HG03442 (cell line): Measurements from ENCODE around the gene MLIP.

Source experiments
- ATAC-seq: cut with Tn5 transposase; IDR thresholded peaks from one replicate; pipeline ENCODE4 v1.9.1; 2021; ENCODE audit warnings: mild to moderate bottlenecking, moderate library complexity; ENCODE audit not compliant: unreplicated experiment

MLIP gene

GRCh38 chr6:54266400-54266923, 155.2 kb downstream of the MLIP start:
- no peak for ATAC-seq

DNA sequence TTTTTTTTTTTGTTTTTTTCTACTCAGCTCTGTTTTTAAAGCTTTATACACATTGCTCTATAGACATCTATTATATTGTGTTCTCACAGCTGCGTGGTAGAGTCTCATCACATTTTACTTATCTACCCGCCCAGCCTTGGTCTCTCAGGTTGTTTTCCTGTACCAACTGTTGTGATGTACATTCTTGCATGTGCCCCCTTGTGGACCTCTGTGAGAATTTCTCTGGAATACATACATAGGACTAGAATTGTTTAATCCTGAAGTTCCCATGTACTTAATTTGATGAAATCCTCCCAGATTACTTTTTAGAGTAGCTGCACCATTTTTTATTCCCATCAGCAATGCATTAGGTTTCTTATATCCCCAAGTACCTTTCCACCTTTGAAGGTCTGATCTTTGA, 156.6 kb downstream of the MLIP start:
- ATAC-seq: peak; percentile 66

DNA sequence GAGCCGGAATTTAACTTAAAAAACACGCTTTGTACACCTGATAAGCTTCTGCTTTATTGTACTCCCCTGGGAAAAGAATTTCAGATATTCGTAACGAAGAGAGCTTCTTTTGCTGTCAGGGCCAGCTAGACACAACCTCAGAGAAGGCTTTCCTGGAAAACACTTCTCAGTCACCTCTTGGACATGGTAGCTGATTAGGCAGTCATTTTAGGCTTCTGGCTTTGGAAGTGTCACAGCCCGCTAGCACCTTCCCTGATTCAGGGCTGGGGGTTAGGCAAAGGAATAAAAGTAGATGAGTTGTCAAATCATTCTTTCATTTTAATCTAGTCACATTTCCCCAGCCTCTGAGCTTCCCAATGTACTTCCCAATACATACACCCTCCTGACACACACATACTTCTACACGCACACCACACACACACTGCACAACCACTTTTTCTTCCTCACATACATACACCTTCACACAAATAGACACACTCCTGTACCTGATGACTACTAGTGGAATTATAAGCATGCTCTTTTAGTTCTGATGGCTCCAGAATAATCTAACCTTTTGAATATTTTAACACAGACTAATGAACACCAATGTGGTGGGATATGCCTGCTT, 162.1 kb downstream of the MLIP start:
- ATAC-seq: no peak

DNA sequence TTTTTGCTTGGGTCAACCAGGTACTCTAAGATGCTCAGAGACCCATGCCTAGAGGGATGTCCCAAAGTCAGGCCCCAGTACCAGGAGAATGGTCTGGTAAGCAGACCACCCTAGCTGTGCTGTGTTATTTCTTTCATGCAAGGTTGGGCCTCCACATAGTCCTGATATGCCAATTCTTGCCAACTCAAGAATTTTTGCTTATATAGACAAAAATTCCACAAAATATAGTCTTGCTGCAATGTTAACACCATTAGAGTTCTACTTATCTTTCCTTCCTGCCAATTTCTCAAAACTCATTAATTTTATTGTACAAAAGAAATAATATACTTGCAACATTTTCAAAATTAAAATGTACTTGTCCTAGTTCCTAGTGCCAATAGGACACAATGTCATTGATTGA, 163.1 kb downstream of the MLIP start:
- ATAC-seq: no peak

DNA sequence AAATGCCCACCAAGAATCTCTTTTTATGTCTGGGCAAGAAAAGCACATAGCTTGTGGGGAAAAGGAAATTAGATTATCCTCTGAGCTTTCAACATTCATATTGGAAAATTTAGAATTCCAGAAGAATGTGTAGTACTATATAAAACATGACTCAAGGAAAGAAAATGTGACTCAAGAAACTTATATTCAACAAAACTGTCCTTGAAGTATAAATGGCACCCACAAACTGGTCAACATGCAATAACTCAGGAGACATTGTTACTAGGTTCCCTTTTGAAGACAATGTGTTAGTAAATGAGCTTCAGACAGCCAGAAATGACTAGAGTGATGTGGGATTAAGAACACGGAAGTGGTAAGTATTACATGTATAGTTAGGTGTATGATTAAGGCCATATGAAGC, 170.9 kb downstream of the MLIP start:
- ATAC-seq: no peak

DNA sequence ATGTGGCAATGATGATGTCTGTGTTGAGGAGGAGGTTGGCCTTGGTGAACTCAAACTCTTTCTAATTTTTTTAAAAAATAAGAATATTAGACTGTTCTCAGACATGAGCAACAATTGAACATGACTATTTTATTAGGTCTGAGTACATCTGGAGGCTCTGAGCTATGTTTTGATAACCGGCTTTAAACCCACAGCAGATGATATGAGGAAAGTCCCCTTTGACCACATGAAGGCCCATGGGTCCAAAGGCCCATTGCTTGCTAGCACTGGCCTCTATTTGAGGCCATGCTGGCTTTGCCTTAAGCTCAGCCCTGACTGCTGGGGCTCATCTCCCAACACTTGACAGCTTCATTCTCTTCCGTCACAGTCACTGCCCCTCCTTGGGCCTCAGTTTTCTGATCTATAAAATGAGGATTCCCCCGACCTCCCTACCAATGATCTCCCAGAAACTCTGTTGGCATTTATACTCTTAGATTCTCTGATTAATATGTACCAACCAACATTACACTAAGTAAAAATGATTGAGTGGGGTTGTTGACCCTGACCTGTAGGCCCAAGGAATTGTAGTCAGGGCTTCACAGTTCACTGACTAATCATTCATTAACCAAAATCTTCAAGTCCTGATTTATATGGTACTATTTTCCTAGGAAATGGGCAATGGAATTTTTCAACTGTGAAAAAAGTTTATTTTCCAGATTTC, 173.1 kb downstream of the MLIP start:
- no peak for ATAC-seq

DNA sequence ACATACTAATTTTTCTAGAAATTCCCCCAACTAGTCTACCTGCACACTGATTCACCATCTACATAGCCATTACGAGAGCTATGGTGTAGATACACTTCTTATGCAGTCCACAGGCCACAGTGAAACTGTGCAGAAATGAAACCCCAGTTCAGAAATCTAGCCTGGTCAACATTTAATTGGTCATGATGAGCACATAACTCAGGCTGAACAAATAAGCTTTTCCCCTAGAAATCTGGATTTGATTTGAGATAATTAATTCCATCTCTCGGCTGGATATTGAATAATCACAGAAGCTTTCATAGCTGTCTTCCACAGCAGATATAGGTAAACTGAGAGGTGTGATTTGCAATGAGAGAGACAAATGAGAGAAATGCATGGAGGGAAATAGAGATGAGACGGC, 174.4 kb downstream of the MLIP start:
- ATAC-seq: no peak

DNA sequence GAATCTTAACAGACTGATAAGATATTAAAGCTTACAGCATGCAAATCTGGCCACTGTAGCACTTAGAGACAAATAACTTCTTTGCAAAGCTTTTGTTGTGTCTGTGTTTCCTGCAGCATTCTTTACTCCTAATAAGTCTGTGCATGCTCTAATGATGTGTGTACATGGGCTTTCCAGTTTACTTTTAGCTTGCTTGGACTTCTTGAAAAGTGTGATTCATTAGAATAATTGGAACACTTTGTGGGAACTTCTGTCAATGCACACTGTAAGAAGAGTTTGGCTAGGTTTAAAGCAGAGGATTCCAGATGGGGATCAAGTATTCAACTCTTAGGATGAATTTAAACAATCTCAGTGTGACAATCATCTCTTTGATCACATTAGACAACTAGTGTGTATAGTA, 174.9 kb downstream of the MLIP start:
- no peak for ATAC-seq

- ATAC-seq: no peak
These were observed 177.2 kb downstream of the MLIP start for GRCh38 chr6:54288474-54288873.

- ATAC-seq: no peak
These were observed 178.2 kb downstream of the MLIP start for GRCh38 chr6:54289426-54289825.

GRCh38 chr6:54291146-54291545, 179.9 kb downstream of the MLIP start:
- ATAC-seq: peak; percentile 57

- peak; percentile 92 for ATAC-seq
These were observed 180.5 kb downstream of the MLIP start for GRCh38 chr6:54291738-54292137.

- ATAC-seq: no peak
These were observed 183.8 kb downstream of the MLIP start for GRCh38 chr6:54294965-54295532.

DNA sequence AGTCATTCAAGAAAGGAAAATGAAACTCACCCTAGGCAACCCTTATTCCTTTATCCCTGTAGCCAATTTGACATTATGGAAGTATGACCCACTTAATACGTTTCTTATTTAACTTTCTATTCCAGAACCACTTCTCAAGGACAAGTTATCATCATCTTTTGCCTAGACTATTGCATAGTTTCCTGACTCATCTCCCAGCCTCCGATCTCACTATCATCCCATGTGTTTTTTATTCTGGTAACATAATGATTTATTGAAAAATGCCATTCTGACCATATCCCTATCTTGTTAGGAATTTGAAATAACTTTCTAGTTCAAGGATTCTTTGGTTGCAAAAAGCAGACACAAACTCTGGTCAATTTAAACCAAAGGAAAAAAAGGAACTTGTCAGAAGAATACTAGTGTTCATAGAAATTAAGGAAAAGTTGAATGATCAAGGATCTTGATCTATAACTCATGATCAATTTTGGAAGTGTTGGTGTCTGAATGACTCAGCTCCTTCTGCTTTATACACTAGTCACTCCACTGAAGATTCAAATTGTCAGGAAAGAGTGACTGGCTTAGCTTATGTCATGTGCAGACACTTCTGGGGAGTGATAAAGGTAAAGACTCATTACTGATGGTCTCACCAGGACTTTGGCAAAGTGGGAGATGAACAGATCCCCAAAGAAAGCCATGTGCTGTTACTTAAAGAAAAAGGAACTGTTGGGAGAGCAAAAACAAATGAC, 188.5 kb downstream of the MLIP start:
- ATAC-seq: no peak

- ATAC-seq: no peak
These were observed 190.5 kb downstream of the MLIP start for GRCh38 chr6:54301770-54302169.

- no peak for ATAC-seq
These were observed 196.2 kb downstream of the MLIP start for GRCh38 chr6:54307439-54307910.

GRCh38 chr6:54308289-54308985, 197.2 kb downstream of the MLIP start, which contains the start of gene TINAG:
Gene TINAG, plus strand, starts transcription at chr6:54308441. Its CDS starts 110 bp downstream, at chr6:54308551.
- no peak for ATAC-seq

GRCh38 chr6:54308986-54309315, 197.7 kb downstream of the MLIP start:
- ATAC-seq: no peak

DNA sequence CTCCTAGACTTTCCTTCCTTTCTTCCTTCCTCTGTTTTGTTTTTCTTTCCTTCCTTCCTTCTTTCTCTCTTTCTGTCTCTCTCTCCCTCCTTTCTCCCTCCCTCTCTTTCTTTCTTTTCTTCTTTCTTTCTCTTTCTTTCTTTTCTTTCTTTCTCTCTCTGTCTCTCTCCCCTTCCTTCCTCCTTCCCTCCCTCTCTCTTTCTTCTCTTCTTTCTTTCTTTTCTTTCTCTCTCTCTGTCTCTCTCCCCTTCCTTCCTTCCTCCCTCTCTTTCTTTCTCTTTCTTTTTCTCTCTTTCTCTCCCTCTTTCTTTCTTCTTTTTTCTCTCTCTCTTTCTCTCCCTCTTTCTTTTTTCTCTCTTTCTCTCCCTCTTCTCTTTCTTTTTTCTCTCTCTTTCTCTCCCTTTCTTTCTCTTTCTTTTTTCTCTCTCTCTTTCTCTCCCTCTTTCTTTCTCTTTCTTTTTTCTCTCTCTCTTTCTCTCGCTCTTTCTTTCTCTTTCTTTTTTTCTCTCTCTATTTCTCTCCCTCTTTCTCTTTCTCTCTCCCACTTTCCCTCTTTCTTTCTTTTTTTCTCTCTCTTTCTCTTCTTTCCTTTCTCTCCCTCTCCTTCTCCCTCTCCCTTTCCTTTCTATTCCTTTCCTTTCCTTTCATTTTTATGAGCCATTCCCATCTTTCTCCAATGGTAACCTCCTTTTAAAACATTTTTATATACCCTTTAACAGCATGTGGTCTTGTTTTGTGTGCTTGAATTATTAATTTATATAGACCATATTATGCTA, 199.3 kb downstream of the MLIP start:
- no peak for ATAC-seq

GRCh38 chr6:54315656-54316055, 204.4 kb downstream of the MLIP start:
- no peak for ATAC-seq
